CD4-positive, alpha-beta T cell treated with Interleukin-17A for 4 hours (primary cell): ENCODE measurements around the gene TANC2.

Experiments
- DNase-seq: peaks from one replicate; pipeline ENCODE4 v3.0.0-alpha.2; 2020; ENCODE audit warnings: mixed read lengths

TANC2 gene

GRCh38 chr17:62965686-62966425, at the start of gene TANC2:
TSS of gene TANC2 (plus strand) at chr17:62966235. CDS start at chr17:63009560, 43,325 bp downstream.
- peak; percentile 87 for DNase-seq

- no peak for DNase-seq
These were observed 49.1 kb upstream of the TANC2 start for GRCh38 chr17:62916684-62917571.

GRCh38 chr17:62919388-62919787, 46.6 kb upstream of the TANC2 start:
- no peak for DNase-seq

- no peak for DNase-seq
These were observed 45.7 kb upstream of the TANC2 start for GRCh38 chr17:62920300-62920699.

GRCh38 chr17:62921817-62922216, 44.2 kb upstream of the TANC2 start:
- no peak for DNase-seq

GRCh38 chr17:62923258-62924150, 42.5 kb upstream of the TANC2 start:
- DNase-seq = no peak

GRCh38 chr17:62925267-62925836, 40.7 kb upstream of the TANC2 start:
- no peak for DNase-seq

GRCh38 chr17:62927083-62927482, 39.0 kb upstream of the TANC2 start:
- DNase-seq = no peak

- DNase-seq = no peak
These were observed 36.7 kb upstream of the TANC2 start for GRCh38 chr17:62929320-62929719.

- DNase-seq = no peak
These were observed 34.9 kb upstream of the TANC2 start for GRCh38 chr17:62931101-62931500.

GRCh38 chr17:62933501-62934385, 32.3 kb upstream of the TANC2 start:
- no peak for DNase-seq

- no peak for DNase-seq
These were observed 30.9 kb upstream of the TANC2 start for GRCh38 chr17:62935098-62935497.

GRCh38 chr17:62935523-62935922, 30.5 kb upstream of the TANC2 start:
- DNase-seq = no peak

GRCh38 chr17:62937606-62938005, 28.4 kb upstream of the TANC2 start:
- no peak for DNase-seq

- DNase-seq = no peak
These were observed 24.6 kb upstream of the TANC2 start for GRCh38 chr17:62941358-62941991.

- no peak for DNase-seq
These were observed 17.7 kb upstream of the TANC2 start for GRCh38 chr17:62948370-62948769.

- DNase-seq = no peak
These were observed 17.0 kb upstream of the TANC2 start for GRCh38 chr17:62949036-62949435.

GRCh38 chr17:62950067-62950466, 16.0 kb upstream of the TANC2 start:
- no peak for DNase-seq

- no peak for DNase-seq
These were observed 10.1 kb upstream of the TANC2 start for GRCh38 chr17:62955841-62956352.

- no peak for DNase-seq
These were observed 2.7 kb upstream of the TANC2 start for GRCh38 chr17:62963296-62963695.

- DNase-seq = no peak
These were observed 1.5 kb upstream of the TANC2 start for GRCh38 chr17:62964506-62964905.
